22Rv1 (cell line): ENCODE data around the gene RDH16.

Experiments used
- H3K27ac ChIP-seq: fragments of 450-650 bp; 2 replicates; pipeline ENCODE4 v1.5.1; 2017
- CTCF ChIP-seq: fragments of 450-650 bp; IDR thresholded peaks from 2 replicates; pipeline ENCODE4 v1.5.1; 2017; ENCODE audit warnings: mild to moderate bottlenecking
- ZFX ChIP-seq: fragments of 450-650 bp; IDR thresholded peaks from 2 replicates; pipeline ENCODE4 v1.6.1; 2017; ENCODE audit warnings: antibody characterized with exemption, borderline replicate concordance

RDH16 gene

GRCh38 chr12:57000393-57000792, 43.0 kb upstream of the RDH16 start:
- no peak overlapping the region for H3K27ac ChIP-seq
- no peak for TF ChIP-seq CTCF
- no peak for TF ChIP-seq ZFX

- TF ChIP-seq ZFX = no peak
- TF ChIP-seq CTCF = no peak
- no peak overlapping the region for H3K27ac ChIP-seq
Observed at GRCh38 chr12:56999456-56999855, 42.0 kb upstream of the RDH16 start.

- no peak overlapping the region for H3K27ac ChIP-seq
- TF ChIP-seq ZFX (no peak), CTCF (no peak)
Observed at GRCh38 chr12:56998981-56999380, 41.6 kb upstream of the RDH16 start.

- TF ChIP-seq ZFX (no peak), CTCF (no peak)
- H3K27ac ChIP-seq = no peak overlapping the region
Observed at GRCh38 chr12:56998316-56998715, 40.9 kb upstream of the RDH16 start.

- TF ChIP-seq CTCF (no peak), ZFX (no peak)
- H3K27ac ChIP-seq = no peak overlapping the region
Observed at GRCh38 chr12:56996793-56997545, 39.6 kb upstream of the RDH16 start.

- TF ChIP-seq CTCF (no peak), ZFX (no peak)
- H3K27ac ChIP-seq = no peak overlapping the region
Observed at GRCh38 chr12:56995930-56996496, 38.6 kb upstream of the RDH16 start.

- TF ChIP-seq ZFX = no peak
- TF ChIP-seq CTCF = no peak
- no peak overlapping the region for H3K27ac ChIP-seq
Observed at GRCh38 chr12:56995201-56995929, 38.0 kb upstream of the RDH16 start.
